ENCODE measurements around the gene ANO2. TPM values are rescaled to one million over a fixed set of nuclear protein-coding genes. Genes with fewer than 3 reads are reported as not detected.

Gene ANO2
- total RNA-seq, 3 donors from 2014 or later (not counting 1 experiment from before 2014, with no cell fraction given), result not detected

DNA sequence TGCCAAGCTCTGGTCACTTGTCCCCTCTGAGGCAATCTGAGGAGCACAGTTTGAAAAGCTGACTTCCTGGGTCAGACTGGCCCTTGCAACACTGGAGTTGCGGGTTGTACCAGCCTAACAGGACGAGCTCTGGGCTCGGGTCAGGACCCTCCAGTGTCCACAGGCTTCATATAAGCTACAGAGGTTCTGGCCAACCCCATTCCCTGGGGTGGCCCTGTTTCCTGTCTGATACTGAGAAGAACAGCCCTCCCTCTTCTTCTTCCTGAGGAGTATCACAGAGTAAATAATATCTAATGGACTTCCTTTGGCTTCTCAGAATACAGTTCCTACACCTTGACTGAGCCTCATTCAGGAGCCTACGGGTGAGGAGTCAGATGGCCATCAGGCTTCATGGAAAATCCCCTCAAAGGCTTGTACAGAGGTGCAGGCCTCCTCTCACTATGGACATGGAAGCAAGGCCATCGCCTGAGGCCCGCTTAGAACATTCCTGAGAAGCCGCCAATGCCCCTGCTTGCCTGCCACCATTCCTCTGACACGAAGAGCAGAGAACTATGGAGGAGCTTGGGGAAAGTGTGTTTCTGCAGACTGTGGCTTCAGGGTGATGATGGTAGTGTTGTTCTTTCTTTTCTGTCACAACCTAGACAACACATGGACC lies 28.5 kb upstream of the ANO2 start:
- peaks cover 10 to 35% of the 10 kb centered on the region in 2 donors for H3K27me3 Mint-ChIP-seq (ENCODE audit: low read depth in 2 of 2)
- Histone ChIP-seq H3K4me1 (ENCODE audit: control insufficient read depth, insufficient read depth, low read length) (no peaks in the 10 kb centered on the region), H3K27ac (ENCODE audit: low read length) (no peak overlapping the region), H3K9me3 (ENCODE audit: control insufficient read depth, insufficient read depth, low read length) (no peaks in the 10 kb centered on the region), H3K36me3 (ENCODE audit: control insufficient read depth, insufficient read depth, low read length) (no peaks in the 10 kb centered on the region), H3K4me3 (ENCODE audit: low read length) (no peak overlapping the region), H3K27me3 (ENCODE audit: control insufficient read depth, insufficient read depth, low read length) (no peaks in the 10 kb centered on the region)
- ATAC-seq (no peak), DNase-seq (no peak)
- TF ChIP-seq, protein P1, sequence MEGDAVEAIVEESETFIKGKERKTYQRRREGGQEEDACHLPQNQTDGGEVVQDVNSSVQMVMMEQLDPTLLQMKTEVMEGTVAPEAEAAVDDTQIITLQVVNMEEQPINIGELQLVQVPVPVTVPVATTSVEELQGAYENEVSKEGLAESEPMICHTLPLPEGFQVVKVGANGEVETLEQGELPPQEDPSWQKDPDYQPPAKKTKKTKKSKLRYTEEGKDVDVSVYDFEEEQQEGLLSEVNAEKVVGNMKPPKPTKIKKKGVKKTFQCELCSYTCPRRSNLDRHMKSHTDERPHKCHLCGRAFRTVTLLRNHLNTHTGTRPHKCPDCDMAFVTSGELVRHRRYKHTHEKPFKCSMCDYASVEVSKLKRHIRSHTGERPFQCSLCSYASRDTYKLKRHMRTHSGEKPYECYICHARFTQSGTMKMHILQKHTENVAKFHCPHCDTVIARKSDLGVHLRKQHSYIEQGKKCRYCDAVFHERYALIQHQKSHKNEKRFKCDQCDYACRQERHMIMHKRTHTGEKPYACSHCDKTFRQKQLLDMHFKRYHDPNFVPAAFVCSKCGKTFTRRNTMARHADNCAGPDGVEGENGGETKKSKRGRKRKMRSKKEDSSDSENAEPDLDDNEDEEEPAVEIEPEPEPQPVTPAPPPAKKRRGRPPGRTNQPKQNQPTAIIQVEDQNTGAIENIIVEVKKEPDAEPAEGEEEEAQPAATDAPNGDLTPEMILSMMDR (IDR thresholded peaks at IDR 0.05), result no peak
- H3K4me3 Mint-ChIP-seq, result no peak overlapping the region
- H3K4me1 Mint-ChIP-seq, result no peaks in the 10 kb centered on the region
- no peaks in the 10 kb centered on the region for H3K9me3 Mint-ChIP-seq
- intact Hi-C loops (cut with micrococcal nuclease), result no loop called here
- H3K27ac Mint-ChIP-seq, result no peak overlapping the region
- WGBS (ENCODE audit: insufficient coverage), result 91% methylated on average over 8 of the region's 8 CpGs
- no peaks in the 10 kb centered on the region for H3K36me3 Mint-ChIP-seq

GRCh38 chr12:5972387-5972786 lies 27.3 kb upstream of the ANO2 start:
- intact Hi-C loops (cut with micrococcal nuclease), result no loop called here
- no peak overlapping the region for H3K4me3 ChIP-seq (ENCODE audit: low read length)
- no peaks in the 10 kb centered on the region for H3K36me3 ChIP-seq (ENCODE audit: control insufficient read depth, insufficient read depth, low read length)
- Mint-ChIP-seq H3K9me3 (no peaks in the 10 kb centered on the region), H3K27ac (no peak overlapping the region), H3K36me3 (no peaks in the 10 kb centered on the region), H3K4me1 (no peaks in the 10 kb centered on the region), H3K27me3 (ENCODE audit: low read depth in 2 of 2) (peaks cover 10 to 34% of the 10 kb centered on the region in 2 donors), H3K4me3 (no peak overlapping the region)
- TF ChIP-seq, protein P1 (IDR thresholded peaks at IDR 0.05), result no peak
- H3K9me3 ChIP-seq (ENCODE audit: control insufficient read depth, insufficient read depth, low read length), result no peaks in the 10 kb centered on the region
- DNase-seq, result no peak
- no peak overlapping the region for H3K27ac ChIP-seq (ENCODE audit: low read length)
- no peaks in the 10 kb centered on the region for H3K4me1 ChIP-seq (ENCODE audit: control insufficient read depth, insufficient read depth, low read length)
- ATAC-seq, result no peak
- H3K27me3 ChIP-seq (ENCODE audit: control insufficient read depth, insufficient read depth, low read length), result no peaks in the 10 kb centered on the region
- WGBS (ENCODE audit: insufficient coverage), result 70% methylated on average over 7 of the region's 8 CpGs

GRCh38 chr12:5971194-5971850 lies 26.3 kb upstream of the ANO2 start:
- H3K27me3 Mint-ChIP-seq (ENCODE audit: low read depth in 2 of 2), result peaks cover 10 to 26% of the 10 kb centered on the region in 2 donors
- no peak overlapping the region for H3K27ac Mint-ChIP-seq
- no peaks in the 10 kb centered on the region for H3K4me1 Mint-ChIP-seq
- H3K4me3 ChIP-seq (ENCODE audit: low read length), result no peak overlapping the region
- H3K4me1 ChIP-seq (ENCODE audit: control insufficient read depth, insufficient read depth, low read length), result no peaks in the 10 kb centered on the region
- H3K4me3 Mint-ChIP-seq, result no peak overlapping the region
- no peaks in the 10 kb centered on the region for H3K9me3 ChIP-seq (ENCODE audit: control insufficient read depth, insufficient read depth, low read length)
- no peak for DNase-seq
- 83% methylated on average over 10 of the region's 10 CpGs for WGBS (ENCODE audit: insufficient coverage)
- TF ChIP-seq, protein P1 (IDR thresholded peaks at IDR 0.05), result no peak
- H3K27ac ChIP-seq (ENCODE audit: low read length), result no peak overlapping the region
- H3K36me3 Mint-ChIP-seq, result no peaks in the 10 kb centered on the region
- H3K9me3 Mint-ChIP-seq, result no peaks in the 10 kb centered on the region
- no peaks in the 10 kb centered on the region for H3K36me3 ChIP-seq (ENCODE audit: control insufficient read depth, insufficient read depth, low read length)
- no peak for ATAC-seq
- H3K27me3 ChIP-seq (ENCODE audit: control insufficient read depth, insufficient read depth, low read length), result no peaks in the 10 kb centered on the region
- intact Hi-C loops (cut with micrococcal nuclease), result no loop called here
